ENCODE data around the gene HSP90AA1.

DNA sequence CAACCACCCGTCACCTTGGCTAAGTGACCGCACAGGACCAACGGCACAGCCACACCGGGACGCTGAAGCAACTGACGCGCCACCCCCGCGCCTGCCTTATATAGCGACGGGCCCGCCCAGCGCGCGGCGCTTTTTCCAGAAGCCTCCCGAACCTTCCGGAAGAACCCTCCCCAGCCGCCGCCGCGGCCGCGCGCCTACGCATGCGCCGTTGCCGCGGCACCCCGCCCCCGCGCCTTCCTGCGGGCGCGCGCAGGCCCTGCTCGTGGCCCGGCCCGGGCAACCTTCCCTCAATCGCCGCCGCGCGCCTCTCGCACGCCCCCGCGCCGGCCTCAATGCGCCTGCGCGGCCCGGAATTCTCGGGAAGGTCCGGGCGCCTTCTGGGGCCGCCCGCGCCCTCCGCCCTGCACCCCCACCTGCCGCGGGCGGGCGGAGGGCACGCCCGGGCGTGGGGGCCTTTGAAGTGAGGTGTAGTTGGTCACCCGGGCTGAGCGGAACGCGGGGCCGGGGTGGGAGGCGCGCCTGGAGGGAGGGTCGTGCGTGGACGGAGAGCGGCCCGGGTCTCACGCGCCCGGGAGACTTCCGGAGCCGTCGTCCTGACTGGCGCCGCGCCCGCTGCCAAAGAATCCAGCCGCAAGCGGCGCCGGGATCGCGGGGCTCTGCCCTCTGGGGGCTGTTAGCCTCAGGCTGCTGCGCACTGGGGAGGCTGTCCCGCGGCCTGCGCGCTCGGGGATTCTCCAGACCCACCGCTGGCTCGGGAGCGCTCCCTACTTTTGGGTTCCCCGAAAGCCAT, at the start of gene HSP90AA1:
- TF ChIP-seq CTCF (IDR thresholded peaks at IDR 0.05 in 8 of 11, conservative IDR thresholded peaks at IDR 0.05 in 3 of 11) (peak in 4 of 11 experiments; percentile 6 to 22 (median 14)), POLR2A (IDR thresholded peaks at IDR 0.05) (peak; percentile 90 to 99 (median 93))

All from spleen (tissue), 7 donors.